Stimulated activated CD4-positive, alpha-beta T cell treated with anti-CD3 and anti-CD28 coated beads, Interleukin-1b, Interleukin-23, amount 100 ng/mL, for 4 hours (primary cell): ENCODE results near the gene PKDREJ.
"Not testable (repeated sequence)": the region's sequence is repeated elsewhere in the genome, so short reads cannot be mapped to it uniquely, and the experiment has no call there.

ENCODE experiments used
- DNase-seq, 2 donors: peaks; one replicate each; pipeline ENCODE4 v3.0.0-alpha.2; 2020; ENCODE audit warnings: low read depth in 2 of 2

The PKDREJ gene

GRCh38 chr22:46269564-46269963 is 6.4 kb upstream of the PKDREJ start:
- no peak for DNase-seq

GRCh38 chr22:46267431-46268279 is 4.5 kb upstream of the PKDREJ start, which contains the start of gene TTC38:
Gene TTC38 (plus strand): TSS chr22:46268008. CDS start chr22:46268040, 32 bp downstream.
- peak; percentile 25 to 41 for DNase-seq

GRCh38 chr22:46265627-46266026 is 2.5 kb upstream of the PKDREJ start:
- not testable (repeated sequence) for DNase-seq

GRCh38 chr22:46264520-46264919 is 1.4 kb upstream of the PKDREJ start:
- DNase-seq: not testable (repeated sequence)

- peak in 1 of 2 donors; percentile 5 for DNase-seq
Measured at GRCh38 chr22:46262449-46263215, 511 bp downstream of the PKDREJ start.

GRCh38 chr22:46260038-46260437 is 3.1 kb downstream of the PKDREJ start:
- no peak for DNase-seq

GRCh38 chr22:46259374-46259773 is 3.8 kb downstream of the PKDREJ start:
- no peak for DNase-seq

- DNase-seq: no peak
Measured at GRCh38 chr22:46256358-46256958, 6.7 kb downstream of the PKDREJ start.

GRCh38 chr22:46251816-46252380 is 11.2 kb downstream of the PKDREJ start:
- DNase-seq: no peak

- no peak for DNase-seq
Measured at GRCh38 chr22:46251266-46251665, 11.9 kb downstream of the PKDREJ start.

GRCh38 chr22:46250783-46251125 is 12.4 kb downstream of the PKDREJ start:
- peak in 1 of 2 donors; percentile 7 for DNase-seq

GRCh38 chr22:46250035-46250782 is 12.9 kb downstream of the PKDREJ start, which contains the start of gene CDPF1:
Gene CDPF1 (minus strand): TSS chr22:46250293. CDS start chr22:46248284, 2,009 bp downstream.
- peak; percentile 87 to 92 for DNase-seq

- no peak for DNase-seq
Measured at GRCh38 chr22:46247443-46247975, 15.6 kb downstream of the PKDREJ start.

- no peak for DNase-seq
Measured at GRCh38 chr22:46246178-46246577, 17.0 kb downstream of the PKDREJ start.

GRCh38 chr22:46245511-46245910 is 17.6 kb downstream of the PKDREJ start:
- no peak for DNase-seq

- DNase-seq: no peak
Measured at GRCh38 chr22:46244771-46245170, 18.4 kb downstream of the PKDREJ start.

- no peak for DNase-seq
Measured at GRCh38 chr22:46242076-46242475, 21.1 kb downstream of the PKDREJ start.

GRCh38 chr22:46241396-46242007 is 21.6 kb downstream of the PKDREJ start:
- no peak for DNase-seq

- DNase-seq: no peak
Measured at GRCh38 chr22:46240907-46241306, 22.2 kb downstream of the PKDREJ start.

- no peak for DNase-seq
Measured at GRCh38 chr22:46240506-46240905, 22.6 kb downstream of the PKDREJ start.

- no peak for DNase-seq
Measured at GRCh38 chr22:46240073-46240472, 23.1 kb downstream of the PKDREJ start.
